ENCODE data around the gene EPDR1.
"Not testable (repeated sequence)": the region's sequence is repeated elsewhere in the genome, so short reads cannot be mapped to it uniquely, and the experiment has no call there.

The EPDR1 gene

DNA sequence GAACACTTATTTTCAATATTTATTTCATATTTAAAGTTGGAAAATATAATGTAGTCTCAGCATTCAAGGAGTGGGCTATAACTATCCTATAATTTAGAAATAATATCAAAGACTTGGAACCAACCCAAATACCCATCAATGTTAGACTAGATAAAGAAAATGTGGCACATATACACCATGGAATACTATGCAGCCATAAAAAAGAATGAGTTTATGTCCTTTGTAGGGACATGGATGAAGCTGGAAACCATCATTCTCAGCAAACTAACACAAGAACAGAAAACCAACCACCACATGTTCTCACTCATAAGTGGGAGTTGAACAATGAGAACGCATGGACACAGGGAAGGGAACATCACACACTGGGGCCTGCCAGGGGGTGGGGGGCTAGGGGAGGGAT, 33.8 kb downstream of the EPDR1 start:
- no CpG with 5 or more reads among the region's 1 CpG for WGBS (ENCODE audit: insufficient coverage)
- Histone ChIP-seq H3K36me3 (ENCODE audit: control insufficient read depth in 4 of 4, insufficient read depth in 4 of 4, low read length in 3 of 4) (peaks cover 0 to 22% (median 9%) of the 10 kb centered on the region in 4 experiments), H3K4me1 (ENCODE audit: control extremely low read depth in 1 of 4, control insufficient read depth in 4 of 4, insufficient read depth in 4 of 4, low read length in 3 of 4) (peaks cover 0 to 15% (median 5%) of the 10 kb centered on the region in 4 experiments)
- H3K27me3 ChIP-seq (replicated peaks in 2 of 5; ENCODE audit: control insufficient read depth in 4 of 5, insufficient read depth in 5 of 5, low read length in 4 of 5); H3K27ac ChIP-seq (ENCODE audit: insufficient read depth in 1 of 2, low read depth in 1 of 2, low read length in 2 of 2, poor library complexity in 1 of 2, severe bottlenecking in 2 of 2); CTCF ChIA-PET; DNase-seq; H3K4me3 ChIP-seq (ENCODE audit: control insufficient read depth in 1 of 7, extremely low read depth in 1 of 7, insufficient read depth in 4 of 7, low read depth in 2 of 7, low read length in 6 of 7); POLR2A ChIA-PET; H3K9me3 ChIP-seq (ENCODE audit: control extremely low read depth in 1 of 5, control insufficient read depth in 4 of 5, insufficient read depth in 2 of 5, low read depth in 1 of 5, low read length in 4 of 5): not testable (repeated sequence)

GRCh38 chr7:37956791-37957190, 36.4 kb downstream of the EPDR1 start:
- Histone ChIP-seq H3K4me3 (ENCODE audit: control insufficient read depth in 1 of 7, extremely low read depth in 1 of 7, insufficient read depth in 4 of 7, low read depth in 2 of 7, low read length in 6 of 7) (no peak overlapping the region), H3K27me3 (replicated peaks in 2 of 5; ENCODE audit: control insufficient read depth in 4 of 5, insufficient read depth in 5 of 5, low read length in 4 of 5) (no peaks in the 10 kb centered on the region), H3K9me3 (ENCODE audit: control extremely low read depth in 1 of 5, control insufficient read depth in 4 of 5, insufficient read depth in 2 of 5, low read depth in 1 of 5, low read length in 4 of 5) (no peaks in the 10 kb centered on the region), H3K27ac (ENCODE audit: insufficient read depth in 1 of 2, low read depth in 1 of 2, low read length in 2 of 2, poor library complexity in 1 of 2, severe bottlenecking in 2 of 2) (no peak overlapping the region), H3K4me1 (ENCODE audit: control extremely low read depth in 1 of 4, control insufficient read depth in 4 of 4, insufficient read depth in 4 of 4, low read length in 3 of 4) (peaks cover 0 to 13% (median 4%) of the 10 kb centered on the region in 4 experiments), H3K36me3 (ENCODE audit: control insufficient read depth in 4 of 4, insufficient read depth in 4 of 4, low read length in 3 of 4) (peaks cover 0 to 2% (median 0%) of the 10 kb centered on the region in 4 experiments)
- ChIA-PET CTCF (interaction anchor here (1.4 kb wide), 1 partner anchor 37 kb away, joined by 3 read pairs; the partner anchor contains the start of gene EPDR1), POLR2A (no interaction called here)
- no peak for DNase-seq

DNA sequence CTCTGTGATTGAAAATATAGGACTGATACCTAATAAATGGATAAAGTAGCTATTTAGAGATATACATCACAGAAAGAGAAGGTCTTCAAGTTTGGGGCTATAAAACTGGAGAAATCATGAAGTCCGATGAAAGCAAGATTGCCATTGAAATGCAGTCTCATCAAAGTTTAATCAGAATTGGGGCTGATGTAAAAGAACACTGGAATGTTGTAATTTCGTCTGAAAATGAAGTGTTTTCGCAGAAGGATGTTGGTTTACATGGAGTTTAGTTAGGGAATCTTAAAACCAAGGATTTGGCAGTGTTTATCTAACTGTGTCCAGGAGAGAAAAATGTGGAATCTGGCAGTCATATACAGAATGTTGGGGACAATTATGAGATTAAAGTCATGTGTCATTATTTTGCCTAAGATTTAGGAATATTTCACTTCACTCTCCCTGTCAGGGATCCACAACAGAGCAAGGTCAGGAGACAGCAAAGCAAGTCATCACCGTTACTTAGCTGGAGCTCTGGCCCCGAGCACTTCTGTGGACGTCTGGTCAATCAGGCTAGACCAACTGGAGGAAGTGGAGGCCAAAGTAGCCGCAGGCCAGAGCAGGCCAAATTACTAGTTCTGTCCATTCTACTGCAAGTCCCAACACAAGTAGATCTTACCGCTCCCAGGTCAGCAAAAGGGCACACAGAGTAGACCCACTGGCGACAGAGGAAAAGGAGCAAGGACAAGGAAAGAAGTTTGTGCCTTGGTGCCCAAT, 37.0 kb downstream of the EPDR1 start:
- Histone ChIP-seq H3K27ac (ENCODE audit: insufficient read depth in 1 of 2, low read depth in 1 of 2, low read length in 2 of 2, poor library complexity in 1 of 2, severe bottlenecking in 2 of 2) (no peak overlapping the region), H3K27me3 (replicated peaks in 2 of 5; ENCODE audit: control insufficient read depth in 4 of 5, insufficient read depth in 5 of 5, low read length in 4 of 5) (no peaks in the 10 kb centered on the region), H3K4me3 (ENCODE audit: control insufficient read depth in 1 of 7, extremely low read depth in 1 of 7, insufficient read depth in 4 of 7, low read depth in 2 of 7, low read length in 6 of 7) (no peak overlapping the region), H3K4me1 (ENCODE audit: control extremely low read depth in 1 of 4, control insufficient read depth in 4 of 4, insufficient read depth in 4 of 4, low read length in 3 of 4) (peaks cover 0 to 7% (median 1%) of the 10 kb centered on the region in 4 experiments), H3K9me3 (ENCODE audit: control extremely low read depth in 1 of 5, control insufficient read depth in 4 of 5, insufficient read depth in 2 of 5, low read depth in 1 of 5, low read length in 4 of 5) (no peaks in the 10 kb centered on the region), H3K36me3 (ENCODE audit: control insufficient read depth in 4 of 4, insufficient read depth in 4 of 4, low read length in 3 of 4) (no peaks in the 10 kb centered on the region)
- DNase-seq: no peak
- POLR2A ChIA-PET: no interaction called here
- WGBS (ENCODE audit: insufficient coverage): 93% methylated on average over 9 of the region's 9 CpGs
- CTCF ChIA-PET: no interaction called here

GRCh38 chr7:37960483-37960882, 40.0 kb downstream of the EPDR1 start:
- CTCF ChIA-PET: no interaction called here

DNA sequence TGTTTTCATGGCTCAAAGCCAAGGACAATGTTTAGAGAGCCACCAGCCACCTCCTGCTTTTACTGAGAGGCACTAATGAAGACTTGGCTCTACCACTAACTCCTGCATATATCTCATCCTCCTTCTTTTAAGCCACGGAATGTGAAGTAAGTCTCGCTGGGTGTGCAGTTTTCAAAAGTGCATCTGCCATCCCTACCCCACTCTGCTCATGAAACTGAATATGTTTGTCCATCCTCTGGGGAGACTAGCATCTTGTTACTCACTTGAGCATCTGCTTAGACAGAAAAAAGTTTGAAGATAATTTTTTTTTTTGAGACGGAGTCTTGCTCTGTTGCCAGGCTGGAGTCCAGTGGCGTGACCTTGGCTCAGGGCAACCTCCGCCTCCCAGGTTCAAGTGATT, 40.8 kb downstream of the EPDR1 start:
- POLR2A ChIA-PET: no interaction called here
- no peak for DNase-seq
- Histone ChIP-seq H3K9me3 (ENCODE audit: control extremely low read depth in 1 of 5, control insufficient read depth in 4 of 5, insufficient read depth in 2 of 5, low read depth in 1 of 5, low read length in 4 of 5) (no peaks in the 10 kb centered on the region), H3K27me3 (replicated peaks in 2 of 5; ENCODE audit: control insufficient read depth in 4 of 5, insufficient read depth in 5 of 5, low read length in 4 of 5) (no peaks in the 10 kb centered on the region), H3K4me3 (ENCODE audit: control insufficient read depth in 1 of 7, extremely low read depth in 1 of 7, insufficient read depth in 4 of 7, low read depth in 2 of 7, low read length in 6 of 7) (no peak overlapping the region), H3K4me1 (ENCODE audit: control extremely low read depth in 1 of 4, control insufficient read depth in 4 of 4, insufficient read depth in 4 of 4, low read length in 3 of 4) (no peaks in the 10 kb centered on the region), H3K36me3 (ENCODE audit: control insufficient read depth in 4 of 4, insufficient read depth in 4 of 4, low read length in 3 of 4) (no peaks in the 10 kb centered on the region), H3K27ac (ENCODE audit: insufficient read depth in 1 of 2, low read depth in 1 of 2, low read length in 2 of 2, poor library complexity in 1 of 2, severe bottlenecking in 2 of 2) (no peak overlapping the region)
- CTCF ChIA-PET: no interaction called here
- WGBS (ENCODE audit: insufficient coverage): 100% methylated on average over 3 of the region's 5 CpGs

More at GRCh38 chr7:37960483-37960882, 40.0 kb downstream of the EPDR1 start:
- Histone ChIP-seq H3K9me3 (ENCODE audit: control extremely low read depth in 1 of 5, control insufficient read depth in 4 of 5, insufficient read depth in 2 of 5, low read depth in 1 of 5, low read length in 4 of 5) (no peaks in the 10 kb centered on the region), H3K4me3 (ENCODE audit: control insufficient read depth in 1 of 7, extremely low read depth in 1 of 7, insufficient read depth in 4 of 7, low read depth in 2 of 7, low read length in 6 of 7) (no peak overlapping the region), H3K4me1 (ENCODE audit: control extremely low read depth in 1 of 4, control insufficient read depth in 4 of 4, insufficient read depth in 4 of 4, low read length in 3 of 4) (no peaks in the 10 kb centered on the region), H3K36me3 (ENCODE audit: control insufficient read depth in 4 of 4, insufficient read depth in 4 of 4, low read length in 3 of 4) (no peaks in the 10 kb centered on the region), H3K27me3 (replicated peaks in 2 of 5; ENCODE audit: control insufficient read depth in 4 of 5, insufficient read depth in 5 of 5, low read length in 4 of 5) (no peaks in the 10 kb centered on the region), H3K27ac (ENCODE audit: insufficient read depth in 1 of 2, low read depth in 1 of 2, low read length in 2 of 2, poor library complexity in 1 of 2, severe bottlenecking in 2 of 2) (no peak overlapping the region)
- POLR2A ChIA-PET: no interaction called here
- WGBS (ENCODE audit: insufficient coverage): 100% methylated on average over 2 of the region's 2 CpGs
- DNase-seq: no peak

- Histone ChIP-seq H3K36me3 (ENCODE audit: control insufficient read depth in 4 of 4, insufficient read depth in 4 of 4, low read length in 3 of 4) (no peaks in the 10 kb centered on the region), H3K9me3 (ENCODE audit: control extremely low read depth in 1 of 5, control insufficient read depth in 4 of 5, insufficient read depth in 2 of 5, low read depth in 1 of 5, low read length in 4 of 5) (no peaks in the 10 kb centered on the region), H3K4me3 (ENCODE audit: control insufficient read depth in 1 of 7, extremely low read depth in 1 of 7, insufficient read depth in 4 of 7, low read depth in 2 of 7, low read length in 6 of 7) (no peak overlapping the region), H3K27ac (ENCODE audit: insufficient read depth in 1 of 2, low read depth in 1 of 2, low read length in 2 of 2, poor library complexity in 1 of 2, severe bottlenecking in 2 of 2) (no peak overlapping the region), H3K27me3 (replicated peaks in 2 of 5; ENCODE audit: control insufficient read depth in 4 of 5, insufficient read depth in 5 of 5, low read length in 4 of 5) (no peaks in the 10 kb centered on the region), H3K4me1 (ENCODE audit: control extremely low read depth in 1 of 4, control insufficient read depth in 4 of 4, insufficient read depth in 4 of 4, low read length in 3 of 4) (peaks cover 0 to 10% (median 5%) of the 10 kb centered on the region in 4 experiments)
- CTCF ChIA-PET: interaction anchor here (1.6 kb wide), 1 partner anchor 11 kb away, joined by 7 read pairs; no protein-coding TSS in a partner anchor
- DNase-seq: peak in 1 of 3 donors; percentile 18
- POLR2A ChIA-PET: no interaction called here
- WGBS (ENCODE audit: insufficient coverage): 0% methylated on average over 1 of the region's 5 CpGs
Observed at GRCh38 chr7:37964196-37964595, 43.8 kb downstream of the EPDR1 start.

GRCh38 chr7:37970211-37970610, 49.8 kb downstream of the EPDR1 start:
- no peaks in the 10 kb centered on the region for H3K36me3 ChIP-seq (ENCODE audit: control insufficient read depth in 4 of 4, insufficient read depth in 4 of 4, low read length in 3 of 4)
- WGBS (ENCODE audit: insufficient coverage): 98% methylated on average over 3 of the region's 3 CpGs

More at GRCh38 chr7:37970211-37970610, 49.8 kb downstream of the EPDR1 start:
- no peak overlapping the region for H3K4me3 ChIP-seq (ENCODE audit: control insufficient read depth in 1 of 7, extremely low read depth in 1 of 7, insufficient read depth in 4 of 7, low read depth in 2 of 7, low read length in 6 of 7)
- no peaks in the 10 kb centered on the region for H3K27me3 ChIP-seq (replicated peaks in 2 of 5; ENCODE audit: control insufficient read depth in 4 of 5, insufficient read depth in 5 of 5, low read length in 4 of 5)
- CTCF ChIA-PET: no interaction called here
- no peaks in the 10 kb centered on the region for H3K9me3 ChIP-seq (ENCODE audit: control extremely low read depth in 1 of 5, control insufficient read depth in 4 of 5, insufficient read depth in 2 of 5, low read depth in 1 of 5, low read length in 4 of 5)
- H3K4me1 ChIP-seq (ENCODE audit: control extremely low read depth in 1 of 4, control insufficient read depth in 4 of 4, insufficient read depth in 4 of 4, low read length in 3 of 4): peaks cover 0 to 28% (median 5%) of the 10 kb centered on the region in 4 experiments
- no peak for DNase-seq
- no peak overlapping the region for H3K27ac ChIP-seq (ENCODE audit: insufficient read depth in 1 of 2, low read depth in 1 of 2, low read length in 2 of 2, poor library complexity in 1 of 2, severe bottlenecking in 2 of 2)
- POLR2A ChIA-PET: no interaction called here

Data from common myeloid progenitor, CD34-positive (primary cell).